ENCODE results near the gene TOP3A.

TOP3A gene

GRCh38 chr17:18252160-18252559 is 62.6 kb downstream of the TOP3A start:
- no peak for DNase-seq

GRCh38 chr17:18251204-18251603 is 63.6 kb downstream of the TOP3A start:
- no peak for DNase-seq

GRCh38 chr17:18250708-18251107 is 64.1 kb downstream of the TOP3A start:
- no peak for DNase-seq

- no peak for DNase-seq
Measured at GRCh38 chr17:18250259-18250658, 64.5 kb downstream of the TOP3A start.

GRCh38 chr17:18248811-18249210 is 66.0 kb downstream of the TOP3A start:
- DNase-seq: no peak

- DNase-seq: peak; percentile 8
Measured at GRCh38 chr17:18248300-18248731, 66.5 kb downstream of the TOP3A start.

- DNase-seq: no peak
Measured at GRCh38 chr17:18247613-18248001, 67.2 kb downstream of the TOP3A start.

- peak; percentile 41 for DNase-seq
Measured at GRCh38 chr17:18246880-18247612, 67.7 kb downstream of the TOP3A start.

- DNase-seq: no peak
Measured at GRCh38 chr17:18246109-18246725, 68.6 kb downstream of the TOP3A start.

- no peak for DNase-seq
Measured at GRCh38 chr17:18245038-18245776, 69.6 kb downstream of the TOP3A start.

- no peak for DNase-seq
Measured at GRCh38 chr17:18241229-18241871, 73.4 kb downstream of the TOP3A start.

- no peak for DNase-seq
Measured at GRCh38 chr17:18240449-18240848, 74.3 kb downstream of the TOP3A start.

- no peak for DNase-seq
Measured at GRCh38 chr17:18238299-18238698, 76.5 kb downstream of the TOP3A start.

GRCh38 chr17:18237461-18237860 is 77.3 kb downstream of the TOP3A start:
- DNase-seq: no peak

- no peak for DNase-seq
Measured at GRCh38 chr17:18236494-18236893, 78.3 kb downstream of the TOP3A start.

- no peak for DNase-seq
Measured at GRCh38 chr17:18235743-18236256, 79.0 kb downstream of the TOP3A start.

- no peak for DNase-seq
Measured at GRCh38 chr17:18234853-18235380, 79.9 kb downstream of the TOP3A start.

- DNase-seq: no peak
Measured at GRCh38 chr17:18233803-18234518, 80.8 kb downstream of the TOP3A start.

GRCh38 chr17:18231164-18231563 is 83.6 kb downstream of the TOP3A start:
- DNase-seq: no peak

- no peak for DNase-seq
Measured at GRCh38 chr17:18230288-18231141, 84.3 kb downstream of the TOP3A start.

- DNase-seq: no peak
Measured at GRCh38 chr17:18229771-18230170, 85.0 kb downstream of the TOP3A start.

Data from DMS79 (cell line).